Fibroblast of skin of right quadriceps (primary cell): Measurements from ENCODE around the gene C10orf88.
A peak's percentile ranks its signal among the peaks of the same experiment; 100 is the strongest.
"Not testable (repeated sequence)": the region's sequence is repeated elsewhere in the genome, so short reads cannot be mapped to it uniquely, and the experiment has no call there.

Source experiments
- DNase-seq: peaks from one replicate; pipeline ENCODE4 v3.0.0-alpha.2; 2013

The C10orf88 gene

GRCh38 chr10:122955892-122956291, 1.9 kb upstream of the C10orf88 start:
- DNase-seq: no peak

DNA sequence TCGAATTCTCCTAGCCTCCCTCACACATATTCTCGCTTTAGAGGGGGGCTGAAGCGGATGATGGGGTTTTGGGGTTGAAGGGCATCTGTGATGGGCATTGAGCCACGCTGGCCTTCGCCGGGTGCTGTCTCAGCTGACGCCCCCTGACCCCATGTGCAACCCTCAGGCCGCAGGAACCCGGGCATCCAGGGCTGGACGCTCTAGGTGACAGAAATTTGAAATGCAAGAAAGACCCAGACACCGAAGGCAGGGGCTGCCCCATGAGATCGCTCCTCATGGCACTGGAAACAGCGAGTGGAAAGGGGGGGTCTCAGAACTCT, 664 bp upstream of the C10orf88 start:
- no peak for DNase-seq

GRCh38 chr10:122949296-122949695, 4.7 kb downstream of the C10orf88 start:
- DNase-seq: no peak

DNA sequence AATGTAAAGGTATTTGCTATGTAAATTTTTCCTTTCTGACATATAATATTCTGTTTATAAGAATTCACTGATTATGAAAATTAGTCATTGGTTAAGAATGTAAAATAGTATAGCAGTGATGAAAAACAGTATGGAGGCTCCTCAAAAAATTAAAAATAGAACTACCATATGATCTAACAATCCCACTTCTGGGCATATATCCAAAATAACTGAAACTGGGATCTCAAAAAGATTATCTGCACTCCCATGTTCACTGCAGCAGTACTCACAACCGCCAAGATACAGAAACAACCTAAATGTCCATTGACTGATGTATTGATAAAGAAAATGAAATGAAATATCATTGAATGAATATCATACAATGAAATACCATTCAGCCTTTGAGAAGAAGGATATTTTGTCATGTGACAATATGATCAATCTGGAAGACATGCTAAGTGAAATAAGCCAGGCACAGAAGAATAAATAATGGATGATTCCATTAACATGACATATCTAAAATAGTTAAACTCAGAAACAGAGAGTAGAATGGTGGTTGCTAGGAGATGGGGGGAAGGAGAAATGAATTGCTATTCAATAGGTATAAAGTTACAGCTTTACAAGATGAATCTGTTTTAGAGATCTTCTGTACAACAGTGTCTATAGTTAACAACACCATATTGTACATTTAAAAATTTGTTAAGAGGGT, 14.0 kb downstream of the C10orf88 start:
- DNase-seq: peak; percentile 81

- no peak for DNase-seq
These were observed 14.7 kb downstream of the C10orf88 start for GRCh38 chr10:122939133-122939855.

DNA sequence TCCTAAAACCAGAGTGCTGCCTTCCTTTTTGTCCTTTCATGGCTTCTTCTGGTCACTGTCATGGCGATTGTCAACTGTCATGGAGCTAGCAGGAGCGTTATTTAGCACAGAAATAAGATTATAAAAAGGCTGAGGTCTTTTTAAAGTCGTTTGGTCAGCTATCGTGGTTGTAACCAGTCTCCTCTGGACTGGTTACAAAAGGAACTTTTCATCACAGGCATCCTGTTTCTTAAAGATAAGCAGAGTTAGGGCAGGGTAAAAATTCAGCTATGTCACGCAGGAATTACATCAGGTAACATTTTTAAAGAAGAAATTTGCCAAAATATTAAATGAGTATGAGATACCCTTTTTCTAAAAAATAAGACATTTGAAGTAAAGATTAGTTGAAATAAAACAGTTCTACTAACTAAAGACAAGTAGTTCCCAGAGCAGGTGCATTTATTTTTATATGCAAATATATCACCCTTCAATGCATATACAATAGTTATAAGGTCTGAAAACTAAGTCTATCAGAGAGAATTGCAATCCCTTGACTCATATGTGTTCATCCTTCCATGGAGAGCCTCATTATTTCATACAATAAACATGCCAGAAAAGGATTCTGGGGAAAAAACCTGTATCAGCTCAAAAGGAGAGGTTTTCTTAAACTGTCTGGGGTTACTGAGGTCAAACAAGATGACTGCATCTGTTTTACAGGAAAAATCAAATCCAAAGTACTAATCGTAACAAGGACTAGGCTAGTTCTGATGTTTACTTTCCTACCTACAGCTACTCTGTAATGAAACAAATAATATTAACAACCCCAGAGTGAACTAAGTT, 22.7 kb downstream of the C10orf88 start:
- no peak for DNase-seq

DNA sequence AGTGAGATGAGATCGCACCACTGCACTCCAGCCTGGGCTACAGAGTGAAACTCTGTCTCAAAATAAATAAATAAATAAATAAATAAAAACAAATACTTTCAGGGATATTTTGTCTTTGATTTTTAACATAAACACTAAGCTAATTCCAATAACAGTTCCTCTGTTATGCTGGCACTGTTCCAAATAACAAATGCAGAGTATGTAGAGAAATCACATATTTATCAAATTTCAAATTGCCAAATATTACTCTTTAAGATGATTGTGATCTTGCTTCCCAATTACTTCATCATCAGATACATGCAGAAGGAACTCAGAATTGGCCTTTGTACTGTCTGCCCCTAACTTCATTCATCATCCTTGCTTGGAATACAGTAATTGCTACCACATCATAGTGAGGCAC, 23.9 kb downstream of the C10orf88 start:
- DNase-seq: no peak

DNA sequence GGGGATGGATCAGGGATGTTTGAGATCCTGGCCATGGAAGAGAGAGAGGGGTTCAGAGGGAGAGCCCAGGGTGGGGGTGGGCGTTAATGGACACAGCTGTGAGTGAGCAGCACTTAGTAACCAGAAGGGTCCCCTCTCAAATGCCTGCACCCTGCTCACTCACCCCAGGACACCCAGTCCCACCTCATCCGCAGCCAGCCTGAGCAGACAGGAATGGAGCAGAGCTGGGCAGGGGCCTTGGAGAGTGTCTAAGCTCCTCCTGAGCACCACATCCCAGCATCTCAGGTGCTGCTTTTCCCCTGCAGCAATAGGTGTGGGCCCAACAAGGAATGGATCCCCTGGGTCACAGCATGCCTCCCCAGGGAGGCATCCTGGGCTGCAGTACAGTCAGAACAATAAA, 38.3 kb downstream of the C10orf88 start:
- no peak for DNase-seq

DNA sequence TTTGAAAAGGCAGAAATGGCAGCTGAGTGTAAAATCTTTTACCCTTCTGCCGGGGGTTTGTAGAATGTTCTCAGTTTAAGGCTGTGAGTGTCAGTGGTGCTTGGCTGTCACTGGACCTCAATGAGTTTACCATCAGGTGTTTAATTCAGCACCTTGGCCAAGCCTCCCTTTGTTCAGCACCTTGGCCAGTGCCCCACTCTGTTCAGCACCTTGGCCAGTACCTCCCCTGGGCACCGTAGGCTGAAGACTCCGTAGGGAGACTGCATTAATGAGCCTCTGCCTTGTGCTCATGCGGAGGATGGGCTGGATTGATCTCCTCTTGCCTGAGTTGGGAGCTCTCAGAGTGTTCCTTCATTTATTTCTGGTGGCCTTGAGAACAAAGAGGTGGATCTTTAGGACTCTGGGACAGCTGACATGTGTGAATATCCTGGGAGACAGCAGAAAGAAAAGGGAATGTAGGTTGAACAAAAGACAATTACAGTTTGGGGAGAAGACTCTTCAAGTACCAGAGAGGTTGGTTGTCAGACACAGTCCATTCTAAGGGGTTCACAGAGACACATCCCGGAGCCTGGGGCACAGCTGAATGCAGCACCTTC, 42.0 kb downstream of the C10orf88 start:
- peak; percentile 45 for DNase-seq

DNA sequence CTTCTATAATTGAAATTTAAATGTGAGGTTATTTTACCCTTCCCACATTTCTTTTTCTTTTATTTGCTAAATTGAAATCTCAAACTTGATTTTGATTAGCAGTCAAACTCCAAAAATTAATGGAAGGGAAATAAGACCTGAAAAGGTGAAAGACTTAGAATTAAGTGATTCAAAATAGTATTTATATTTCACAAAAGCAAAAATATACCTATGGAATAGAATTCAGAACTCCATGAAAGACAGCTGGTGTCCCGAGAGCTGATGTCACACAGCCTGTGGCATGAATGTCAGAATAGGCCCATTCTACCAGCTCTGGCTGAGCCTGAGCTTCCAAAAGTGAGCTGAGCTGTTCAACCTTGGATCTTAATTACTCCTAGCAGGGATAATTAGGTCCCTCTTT, 43.7 kb downstream of the C10orf88 start, which contains the start of gene FAM24A:
Gene FAM24A, plus strand, starts transcription at position 301 of the 400 bp plus-strand sequence. CDS start 1,025 bp downstream, outside the sequence.
- DNase-seq: no peak

GRCh38 chr10:122903861-122904260, 50.2 kb downstream of the C10orf88 start:
- DNase-seq: not testable (repeated sequence)

DNA sequence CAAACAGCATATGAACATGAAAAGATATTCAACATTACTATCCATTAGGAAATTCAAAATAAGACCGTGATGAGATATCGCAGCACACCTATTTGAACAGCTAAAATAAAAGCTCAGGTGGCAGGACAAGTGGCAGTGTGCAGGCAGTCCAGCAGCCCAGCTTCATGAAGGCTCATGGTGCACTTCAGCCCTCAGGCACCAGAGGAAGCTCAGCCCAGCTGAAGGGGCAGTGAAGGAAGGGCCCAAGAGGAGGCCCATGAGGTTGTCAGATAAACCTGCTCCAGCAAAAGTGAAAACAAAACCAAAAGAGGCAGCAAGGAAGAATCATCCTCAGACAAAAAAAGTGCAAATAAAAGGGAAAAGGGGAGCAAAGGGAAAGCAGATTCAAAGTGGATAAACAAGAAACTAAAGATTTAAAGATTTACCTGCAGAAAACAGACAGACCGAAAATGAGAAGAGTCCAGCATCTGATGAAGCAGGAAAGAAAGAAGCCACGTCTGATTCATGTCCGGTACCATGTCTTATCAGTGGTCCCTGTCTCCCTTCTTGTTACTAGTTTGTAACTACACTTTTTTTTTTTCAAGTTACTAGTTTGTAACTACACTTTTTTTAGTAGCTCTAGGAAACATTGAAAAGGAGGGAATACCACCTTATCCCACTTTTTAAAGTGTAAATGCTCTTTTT, 59.6 kb downstream of the C10orf88 start:
- DNase-seq: no peak

- DNase-seq: no peak
These were observed 69.9 kb downstream of the C10orf88 start for GRCh38 chr10:122884166-122884565.

- DNase-seq: no peak
These were observed 71.3 kb downstream of the C10orf88 start for GRCh38 chr10:122882766-122883165.
